Thymus (tissue), 11 donors: Measurements from ENCODE around the gene MRPL22. TPM values are rescaled to one million over a fixed set of nuclear protein-coding genes. Genes with fewer than 3 reads are reported as not detected.
"Not testable (repeated sequence)": the region's sequence is repeated elsewhere in the genome, so short reads cannot be mapped to it uniquely, and the experiment has no call there.

Experiments
- DNase-seq, 9 donors: peaks; one replicate each; pipeline ENCODE4 v3.0.0-alpha.2; 2013; ENCODE audit warnings: low spot score in 9 of 9, low read depth in 6 of 9, missing footprints in 1 of 9
- H3K27ac ChIP-seq, 2 donors: one replicate each; pipeline ENCODE4 v1.5.1; 2013; ENCODE audit warnings: control low read depth in 1 of 2, low read depth in 1 of 2, low read length in 1 of 2, mild to moderate bottlenecking in 1 of 2, moderate library complexity in 1 of 2
- H3K27me3 ChIP-seq, 2 donors: one replicate each; pipeline ENCODE4 v1.5.1; 2013; ENCODE audit warnings: low read length in 1 of 2; ENCODE audit not compliant: control insufficient read depth in 2 of 2, insufficient read depth in 1 of 2
- H3K36me3 ChIP-seq, 2 donors: one replicate each; pipeline ENCODE4 v1.5.1; 2013; ENCODE audit warnings: low read length in 1 of 2, mild to moderate bottlenecking in 1 of 2, moderate library complexity in 1 of 2; ENCODE audit not compliant: control insufficient read depth in 2 of 2, insufficient read depth in 2 of 2
- H3K4me1 ChIP-seq, 2 donors: one replicate each; pipeline ENCODE4 v1.5.1; 2013; ENCODE audit warnings: low read length in 2 of 2; ENCODE audit not compliant: control insufficient read depth in 2 of 2, insufficient read depth in 2 of 2
- H3K4me3 ChIP-seq, 2 donors: one replicate each; pipeline ENCODE4 v1.5.1; 2013; ENCODE audit warnings: low read length in 2 of 2, control low read depth in 1 of 2, mild to moderate bottlenecking in 1 of 2
- H3K9me3 ChIP-seq, 2 donors: one replicate each; pipeline ENCODE4 v1.5.1; 2013; ENCODE audit warnings: low read length in 1 of 2, mild to moderate bottlenecking in 1 of 2; ENCODE audit not compliant: control insufficient read depth in 2 of 2, insufficient read depth in 1 of 2
- WGBS: extraction: QIAGEN DNeasy Blood & Tissue Kit; methylation state at CpG from one replicate; pipeline ENCODE4 v1.1.7; 2013; 5-methylcytosine and 5-hydroxymethylcytosine counted together
- polyA plus RNA-seq: library from polyadenylated mRNA; stranded (reverse); fragments of 200-250 nt; gene quantifications from one replicate; pipeline ENCODE4 v1.2.3, GENCODE V29; 2013
- total RNA-seq: library from RNA; stranded (reverse); fragments of 120-200 nt; gene quantifications from one replicate; pipeline ENCODE4 v1.2.4, GENCODE V29; 2013
- donor health status: healthy.

MRPL22 gene
- total and polyA plus RNA-seq, 2 donors = 45.9 to 56.0 TPM

GRCh38 chr5:154995679-154996078 is 54.8 kb downstream of the MRPL22 start:
- no peak overlapping the region for H3K27ac ChIP-seq
- peak in 1 of 9 donors; percentile 5 for DNase-seq
- no peaks in the 10 kb centered on the region for H3K4me1 ChIP-seq
- no peaks in the 10 kb centered on the region for H3K9me3 ChIP-seq
- H3K27me3 ChIP-seq = no peaks in the 10 kb centered on the region
- H3K36me3 ChIP-seq = no peaks in the 10 kb centered on the region
- no peak overlapping the region for H3K4me3 ChIP-seq
- WGBS = 87% methylated on average over 4 of the region's 4 CpGs

GRCh38 chr5:154997746-154998145 is 56.9 kb downstream of the MRPL22 start:
- H3K9me3 ChIP-seq = no peaks in the 10 kb centered on the region
- DNase-seq = no peak
- 36% methylated on average over 5 of the region's 5 CpGs for WGBS
- no peaks in the 10 kb centered on the region for H3K27me3 ChIP-seq
- no peak overlapping the region for H3K27ac ChIP-seq
- H3K36me3 ChIP-seq = no peaks in the 10 kb centered on the region
- H3K4me3 ChIP-seq = no peak overlapping the region
- no peaks in the 10 kb centered on the region for H3K4me1 ChIP-seq

- no peak for DNase-seq
- Histone ChIP-seq H3K27me3 (no peaks in the 10 kb centered on the region), H3K4me3 (no peak overlapping the region), H3K27ac (no peak overlapping the region), H3K9me3 (no peaks in the 10 kb centered on the region), H3K4me1 (no peaks in the 10 kb centered on the region), H3K36me3 (no peaks in the 10 kb centered on the region)
- 86% methylated on average over 5 of the region's 5 CpGs for WGBS
These were observed 59.0 kb downstream of the MRPL22 start for GRCh38 chr5:154999865-155000264.

GRCh38 chr5:155001523-155001922 is 60.6 kb downstream of the MRPL22 start:
- Histone ChIP-seq H3K4me3 (no peak overlapping the region), H3K27me3 (no peaks in the 10 kb centered on the region), H3K27ac (no peak overlapping the region), H3K9me3 (no peaks in the 10 kb centered on the region), H3K36me3 (no peaks in the 10 kb centered on the region), H3K4me1 (no peaks in the 10 kb centered on the region)
- WGBS = 94% methylated on average over 4 of the region's 4 CpGs
- DNase-seq = no peak

GRCh38 chr5:155002722-155003121 is 61.8 kb downstream of the MRPL22 start:
- not testable (repeated sequence) for DNase-seq, H3K4me1 ChIP-seq
- WGBS = 89% methylated on average over 4 of the region's 4 CpGs

GRCh38 chr5:155004138-155004744 is 63.4 kb downstream of the MRPL22 start:
- no peak for DNase-seq
- H3K9me3 ChIP-seq = no peaks in the 10 kb centered on the region
- WGBS = 85% methylated on average over 11 of the region's 11 CpGs

More at GRCh38 chr5:155002722-155003121, 61.8 kb downstream of the MRPL22 start:
- H3K27me3 ChIP-seq, H3K9me3 ChIP-seq, H3K27ac ChIP-seq, H3K36me3 ChIP-seq, H3K4me3 ChIP-seq: not testable (repeated sequence)

GRCh38 chr5:155006265-155006664 is 65.4 kb downstream of the MRPL22 start:
- H3K9me3 ChIP-seq, DNase-seq, H3K27ac ChIP-seq, H3K4me1 ChIP-seq, H3K4me3 ChIP-seq, H3K27me3 ChIP-seq, H3K36me3 ChIP-seq: not testable (repeated sequence)
- WGBS = 90% methylated on average over 1 of the region's 1 CpG

More at GRCh38 chr5:155004138-155004744, 63.4 kb downstream of the MRPL22 start:
- Histone ChIP-seq H3K4me1 (no peaks in the 10 kb centered on the region), H3K4me3 (no peak overlapping the region), H3K27ac (no peak overlapping the region), H3K27me3 (no peaks in the 10 kb centered on the region), H3K36me3 (no peaks in the 10 kb centered on the region)

- WGBS = 95% methylated on average over 3 of the region's 3 CpGs
- no peak overlapping the region for H3K4me3 ChIP-seq
- no peaks in the 10 kb centered on the region for H3K4me1 ChIP-seq
- DNase-seq = no peak
- no peaks in the 10 kb centered on the region for H3K27me3 ChIP-seq
- H3K9me3 ChIP-seq = no peaks in the 10 kb centered on the region
- H3K36me3 ChIP-seq = no peaks in the 10 kb centered on the region
- no peak overlapping the region for H3K27ac ChIP-seq
These were observed 67.8 kb downstream of the MRPL22 start for GRCh38 chr5:155008669-155009068.

GRCh38 chr5:155010881-155011280 is 70.0 kb downstream of the MRPL22 start:
- WGBS = 96% methylated on average over 3 of the region's 3 CpGs
- H3K27me3 ChIP-seq = no peaks in the 10 kb centered on the region
- no peak for DNase-seq
- no peak overlapping the region for H3K27ac ChIP-seq
- H3K9me3 ChIP-seq = no peaks in the 10 kb centered on the region
- no peaks in the 10 kb centered on the region for H3K36me3 ChIP-seq
- H3K4me3 ChIP-seq = no peak overlapping the region
- no peaks in the 10 kb centered on the region for H3K4me1 ChIP-seq
